Activated gamma-delta T cell (primary cell): Measurements from ENCODE around the gene CHRNB1.

Source experiments
- DNase-seq: peaks from one replicate; lab custom pipeline; 2025; lab: John Stamatoyannopoulos, UW

Gene CHRNB1

DNA sequence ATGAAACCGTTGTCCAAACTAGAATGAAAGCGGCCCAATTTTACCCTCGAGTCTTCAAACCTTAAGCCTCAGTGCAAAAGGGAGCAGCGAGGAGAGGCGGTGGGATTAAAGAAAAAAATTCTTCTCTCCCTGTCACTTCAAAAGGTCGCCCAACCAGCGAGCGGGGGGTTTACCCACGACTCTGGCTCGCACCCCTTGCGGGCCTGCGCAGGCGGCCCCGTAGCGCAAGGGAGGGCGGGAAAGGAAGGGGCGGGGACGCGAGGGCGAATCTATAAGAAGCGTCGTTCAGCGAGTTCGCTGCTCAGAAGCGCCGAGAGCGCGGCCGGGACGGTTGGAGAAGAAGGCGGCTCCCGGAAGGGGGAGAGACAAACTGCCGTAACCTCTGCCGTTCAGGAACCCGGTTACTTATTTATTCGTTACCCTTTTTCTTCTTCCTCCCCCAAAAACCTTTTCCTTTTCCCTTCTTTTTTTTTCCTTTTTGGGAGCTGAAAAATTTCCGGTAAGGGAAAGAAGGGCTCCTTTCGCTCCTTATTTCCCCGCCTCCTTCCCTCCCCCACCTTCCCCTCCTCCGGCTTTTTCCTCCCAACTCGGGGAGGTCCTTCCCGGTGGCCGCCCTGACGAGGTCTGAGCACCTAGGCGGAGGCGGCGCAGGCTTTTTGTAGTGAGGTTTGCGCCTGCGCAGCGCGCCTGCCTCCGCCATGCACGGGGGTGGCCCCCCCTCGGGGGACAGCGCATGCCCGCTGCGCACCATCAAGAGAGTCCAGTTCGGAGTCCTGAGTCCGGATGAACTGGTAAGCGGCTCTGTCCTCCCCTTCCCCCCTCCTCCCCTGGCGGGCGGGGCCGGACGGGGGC, 39.4 kb downstream of the CHRNB1 start, which contains the start of gene POLR2A:
Gene POLR2A, plus strand, starts transcription at position 300 of the 852 bp plus-strand sequence.
- DNase-seq = peak; percentile 95

- no peak for DNase-seq
Observed at GRCh38 chr17:7484919-7485377, 40.1 kb downstream of the CHRNB1 start.

GRCh38 chr17:7486181-7486580, 41.3 kb downstream of the CHRNB1 start:
- DNase-seq = no peak

- DNase-seq = no peak
Observed at GRCh38 chr17:7490144-7490543, 45.3 kb downstream of the CHRNB1 start.

- no peak for DNase-seq
Observed at GRCh38 chr17:7491583-7491982, 46.7 kb downstream of the CHRNB1 start.

- no peak for DNase-seq
Observed at GRCh38 chr17:7493941-7494340, 49.1 kb downstream of the CHRNB1 start.

DNA sequence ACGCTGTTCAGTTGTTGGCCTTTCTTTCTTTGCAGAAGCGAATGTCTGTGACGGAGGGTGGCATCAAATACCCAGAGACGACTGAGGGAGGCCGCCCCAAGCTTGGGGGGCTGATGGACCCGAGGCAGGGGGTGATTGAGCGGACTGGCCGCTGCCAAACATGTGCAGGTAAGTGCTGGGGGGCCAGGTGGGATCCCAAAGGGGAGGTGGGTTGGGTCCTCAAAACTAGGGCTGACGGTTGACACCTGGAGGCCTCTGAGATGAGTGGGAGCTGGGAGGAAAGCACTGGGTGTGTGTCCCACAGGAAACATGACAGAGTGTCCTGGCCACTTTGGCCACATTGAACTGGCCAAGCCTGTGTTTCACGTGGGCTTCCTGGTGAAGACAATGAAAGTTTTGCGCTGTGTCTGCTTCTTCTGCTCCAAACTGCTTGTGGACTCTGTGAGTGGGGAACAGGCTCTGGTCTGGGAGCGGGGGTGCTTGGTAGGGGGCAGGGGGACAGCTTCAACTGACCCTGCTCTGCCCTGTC, 51.1 kb downstream of the CHRNB1 start:
- DNase-seq = no peak

DNA sequence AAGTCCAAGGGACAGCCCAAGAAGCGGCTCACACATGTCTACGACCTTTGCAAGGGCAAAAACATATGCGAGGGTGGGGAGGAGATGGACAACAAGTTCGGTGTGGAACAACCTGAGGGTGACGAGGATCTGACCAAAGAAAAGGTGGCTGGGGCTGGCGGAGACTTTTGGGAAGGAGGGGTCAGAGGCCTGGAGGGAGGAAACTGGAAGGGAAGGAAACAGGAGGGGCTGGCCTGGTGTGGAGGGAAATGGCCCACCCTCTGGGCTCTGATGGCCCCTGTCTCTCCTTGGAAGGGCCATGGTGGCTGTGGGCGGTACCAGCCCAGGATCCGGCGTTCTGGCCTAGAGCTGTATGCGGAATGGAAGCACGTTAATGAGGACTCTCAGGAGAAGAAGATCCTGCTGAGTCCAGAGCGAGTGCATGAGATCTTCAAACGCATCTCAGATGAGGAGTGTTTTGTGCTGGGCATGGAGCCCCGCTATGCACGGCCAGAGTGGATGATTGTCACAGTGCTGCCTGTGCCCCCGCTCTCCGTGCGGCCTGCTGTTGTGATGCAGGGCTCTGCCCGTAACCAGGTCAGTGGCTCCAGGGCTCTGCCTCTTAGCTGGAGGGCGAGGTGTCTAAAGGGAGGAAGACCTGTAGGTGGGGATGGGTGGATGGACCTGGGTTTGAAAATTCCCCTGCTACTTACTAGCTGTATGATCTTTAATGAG, 51.8 kb downstream of the CHRNB1 start:
- DNase-seq = no peak

DNA sequence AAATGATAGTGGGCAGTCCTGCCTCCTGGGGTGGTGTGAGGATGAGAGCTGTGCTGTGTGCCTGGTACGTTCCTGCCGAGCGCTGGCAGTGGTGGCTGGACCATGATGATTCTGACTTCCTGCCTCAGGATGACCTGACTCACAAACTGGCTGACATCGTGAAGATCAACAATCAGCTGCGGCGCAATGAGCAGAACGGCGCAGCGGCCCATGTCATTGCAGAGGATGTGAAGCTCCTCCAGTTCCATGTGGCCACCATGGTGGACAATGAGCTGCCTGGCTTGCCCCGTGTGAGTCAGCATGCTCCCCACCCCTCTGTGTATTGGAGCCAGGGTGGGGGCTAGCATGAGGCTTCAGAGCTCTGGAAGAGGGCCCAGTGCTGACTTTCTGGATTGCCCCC, 52.4 kb downstream of the CHRNB1 start:
- DNase-seq = no peak

DNA sequence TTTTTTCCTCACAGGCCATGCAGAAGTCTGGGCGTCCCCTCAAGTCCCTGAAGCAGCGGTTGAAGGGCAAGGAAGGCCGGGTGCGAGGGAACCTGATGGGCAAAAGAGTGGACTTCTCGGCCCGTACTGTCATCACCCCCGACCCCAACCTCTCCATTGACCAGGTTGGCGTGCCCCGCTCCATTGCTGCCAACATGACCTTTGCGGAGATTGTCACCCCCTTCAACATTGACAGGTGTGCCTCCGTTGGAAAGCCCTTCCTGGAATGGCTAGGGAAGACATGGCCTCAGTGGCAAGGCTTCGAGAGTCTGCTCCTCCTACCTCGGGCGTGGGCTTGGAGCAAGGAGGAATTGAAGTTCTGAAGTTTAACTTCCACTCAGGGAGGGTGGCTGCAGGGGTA, 52.8 kb downstream of the CHRNB1 start:
- no peak for DNase-seq

DNA sequence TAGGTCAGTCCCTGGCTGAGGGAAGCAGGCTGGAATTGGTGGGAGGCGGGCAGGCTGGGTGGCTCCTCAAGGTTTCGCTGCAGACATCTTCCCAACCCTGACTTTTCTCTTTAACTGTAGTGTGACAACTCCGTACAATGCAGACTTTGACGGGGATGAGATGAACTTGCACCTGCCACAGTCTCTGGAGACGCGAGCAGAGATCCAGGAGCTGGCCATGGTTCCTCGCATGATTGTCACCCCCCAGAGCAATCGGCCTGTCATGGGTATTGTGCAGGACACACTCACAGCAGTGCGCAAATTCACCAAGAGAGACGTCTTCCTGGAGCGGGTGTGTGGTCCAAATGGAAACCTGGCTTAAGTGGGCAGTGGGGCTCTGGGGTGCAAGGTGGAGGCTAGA, 54.3 kb downstream of the CHRNB1 start:
- DNase-seq = no peak

GRCh38 chr17:7501729-7502128, 56.9 kb downstream of the CHRNB1 start:
- DNase-seq = no peak

DNA sequence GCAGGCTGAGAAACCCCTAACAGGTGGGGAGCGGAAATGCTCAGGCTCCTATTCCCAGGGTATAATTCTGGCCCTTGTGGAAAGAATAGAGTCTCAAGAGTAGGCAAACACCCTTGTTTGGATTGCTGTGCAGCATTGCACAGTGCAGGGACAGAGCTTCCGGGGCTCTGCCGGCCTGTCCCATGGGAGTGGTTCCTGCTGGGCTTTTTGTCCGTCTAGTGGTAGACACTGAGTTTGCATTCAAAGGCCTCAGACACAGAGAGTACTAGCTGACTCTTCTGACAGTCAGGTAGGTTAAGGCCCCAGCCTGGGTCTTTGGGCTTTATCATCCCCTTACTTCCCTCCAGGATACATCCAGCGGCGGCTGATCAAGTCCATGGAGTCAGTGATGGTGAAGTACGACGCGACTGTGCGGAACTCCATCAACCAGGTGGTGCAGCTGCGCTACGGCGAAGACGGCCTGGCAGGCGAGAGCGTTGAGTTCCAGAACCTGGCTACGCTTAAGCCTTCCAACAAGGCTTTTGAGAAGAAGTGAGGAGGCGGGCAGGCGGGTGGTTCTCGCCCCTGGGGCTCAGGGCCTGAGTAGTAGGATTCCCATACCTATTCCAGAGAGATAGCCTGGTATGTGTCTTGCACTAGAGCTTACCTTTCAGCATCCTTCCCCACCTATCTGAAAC, 57.4 kb downstream of the CHRNB1 start:
- DNase-seq = no peak

- DNase-seq = no peak
Observed at GRCh38 chr17:7502987-7503386, 58.1 kb downstream of the CHRNB1 start.

DNA sequence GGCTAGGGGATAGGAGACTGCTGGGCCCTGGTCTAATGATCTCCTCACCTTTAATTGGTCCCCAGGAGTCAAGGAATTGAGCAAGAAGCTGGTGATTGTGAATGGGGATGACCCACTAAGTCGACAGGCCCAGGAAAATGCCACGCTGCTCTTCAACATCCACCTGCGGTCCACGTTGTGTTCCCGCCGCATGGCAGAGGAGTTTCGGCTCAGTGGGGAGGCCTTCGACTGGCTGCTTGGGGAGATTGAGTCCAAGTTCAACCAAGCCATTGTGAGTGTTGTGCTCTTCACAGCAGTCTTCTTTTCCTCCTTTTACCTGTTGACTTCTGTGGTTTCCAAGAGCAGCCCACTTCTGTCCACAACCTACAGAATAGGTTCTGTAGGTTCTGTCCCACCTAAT, 58.7 kb downstream of the CHRNB1 start:
- DNase-seq = no peak
